Suppressor macrophage (primary cell): ENCODE measurements around the gene HOXB7.

Source experiments
- DNase-seq, 4 experiments: peaks; one replicate each; pipeline ENCODE4 v3.0.0-alpha.2; 2020 to 2022

The HOXB7 gene

GRCh38 chr17:48636177-48637018, 25.6 kb upstream of the HOXB7 start:
- peak; percentile 61 to 83 (median 69) for DNase-seq

- no peak for DNase-seq
These were observed 23.8 kb upstream of the HOXB7 start for GRCh38 chr17:48634493-48635208.

- DNase-seq = no peak
These were observed 22.5 kb upstream of the HOXB7 start for GRCh38 chr17:48633266-48633677.

- no peak for DNase-seq
These were observed 21.9 kb upstream of the HOXB7 start for GRCh38 chr17:48632579-48633265.

- no peak for DNase-seq
These were observed 21.1 kb upstream of the HOXB7 start for GRCh38 chr17:48631693-48632578.

- no peak for DNase-seq
These were observed 20.3 kb upstream of the HOXB7 start for GRCh38 chr17:48630925-48631692.

- DNase-seq = no peak
These were observed 19.4 kb upstream of the HOXB7 start for GRCh38 chr17:48630009-48630924.

GRCh38 chr17:48629411-48629759, 18.6 kb upstream of the HOXB7 start:
- DNase-seq = no peak

GRCh38 chr17:48628649-48629410, 18.0 kb upstream of the HOXB7 start:
- DNase-seq = peak; percentile 24 to 64 (median 52)

GRCh38 chr17:48627623-48628521, 17.1 kb upstream of the HOXB7 start:
- no peak for DNase-seq

- DNase-seq = no peak
These were observed 16.3 kb upstream of the HOXB7 start for GRCh38 chr17:48627118-48627597.

GRCh38 chr17:48626245-48627117, 15.7 kb upstream of the HOXB7 start, which contains the start of gene HOXB9:
TSS of gene HOXB9 (minus strand) at chr17:48626358. CDS start at chr17:48626269, 89 bp downstream.
- no peak for DNase-seq

- DNase-seq = peak in 1 of 4 experiments; percentile 29
These were observed 14.9 kb upstream of the HOXB7 start for GRCh38 chr17:48625495-48626244.

- peak in 1 of 4 experiments; percentile 10 for DNase-seq
These were observed 14.0 kb upstream of the HOXB7 start for GRCh38 chr17:48624544-48625494.

- no peak for DNase-seq
These were observed 13.3 kb upstream of the HOXB7 start for GRCh38 chr17:48624118-48624517.
